ENCODE results near the gene RPS16. TPM values are rescaled to one million over a fixed set of nuclear protein-coding genes. Genes with fewer than 3 reads are reported as not detected.
A peak's percentile ranks its signal among the peaks of the same experiment; 100 is the strongest.

Gene RPS16
- total RNA-seq, 2 experiments from 2014 or later, result 3,146 to 3,331 TPM

DNA sequence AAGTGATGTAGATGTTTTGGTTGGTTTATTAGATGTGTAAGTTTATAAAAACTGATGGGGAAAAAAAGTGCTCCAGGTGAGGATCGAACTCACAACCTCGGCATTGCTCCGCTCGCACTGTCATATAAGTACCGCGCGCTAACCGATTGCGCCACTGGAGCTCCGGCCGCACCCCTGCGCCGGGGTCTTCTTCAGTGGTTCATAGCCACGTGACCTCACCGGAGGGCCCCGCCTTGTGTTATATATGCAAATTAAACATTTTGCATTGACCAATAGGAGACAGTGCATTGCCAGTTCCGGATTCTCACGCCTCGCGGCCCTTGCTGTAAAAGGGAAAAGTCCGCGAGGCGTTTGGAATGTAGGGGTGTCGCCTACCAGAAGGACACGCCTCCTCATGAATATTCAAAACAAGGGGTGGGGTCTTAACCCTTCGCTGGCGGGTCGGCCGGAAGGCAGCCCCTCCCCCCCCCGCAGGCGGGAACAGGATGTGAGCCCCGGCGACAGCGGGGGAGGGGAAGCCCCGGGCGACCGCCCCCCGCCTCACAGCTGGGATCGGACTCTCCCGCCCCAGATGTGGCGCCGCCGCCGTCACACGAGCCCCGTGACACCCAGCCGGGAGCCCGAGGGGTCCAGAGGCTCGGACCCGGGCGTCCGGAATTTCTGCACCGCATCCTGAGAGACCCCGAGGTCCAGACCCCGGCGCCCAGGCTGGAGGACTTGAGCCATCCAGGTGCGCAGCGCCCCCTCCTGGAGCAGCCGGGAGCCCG is 23.5 kb downstream of the RPS16 start, which contains the start of gene PLEKHG2:
PLEKHG2 (plus strand) TSS at position 570 of the 767 bp plus-strand sequence. CDS start 1,418 bp downstream, outside the sequence.
- H3K27ac Mint-ChIP-seq, result peak within 1 kb of the TSS; percentile 92
- no peaks in the 10 kb centered on the region for H3K9me3 Mint-ChIP-seq (ENCODE audit: low read depth)
- H3K4me3 Mint-ChIP-seq, result peak within 1 kb of the TSS; percentile 73
- H3K36me3 Mint-ChIP-seq (ENCODE audit: low read depth), result peaks cover 36% of the 10 kb centered on the region
- peak; percentile 98 for DNase-seq
- H3K4me1 Mint-ChIP-seq, result peaks cover 32% of the 10 kb centered on the region
- ChIA-PET CTCF (interaction anchor here (0.6 to 2.3 kb wide), 13 partner anchors 10 to 84 kb away, joined by 3 to 79 read pairs (median 7); partner anchors contain the start of genes MED29, PAF1 and RPS16), POLR2A (interaction anchor here (0.7 to 2.3 kb wide), 6 partner anchors 10 to 24 kb away, joined by 3 to 22 read pairs (median 8); partner anchors contain the start of genes MED29, PAF1 and RPS16)
- peak; percentile 73 for ATAC-seq
- H3K27me3 Mint-ChIP-seq, result no peaks in the 10 kb centered on the region
- intact Hi-C loops (cut with DNase I, micrococcal nuclease), result loop anchor here (1.0 to 2.0 kb wide), 17 partner anchors 10 to 561 kb away; partner anchors contain the start of genes MED29 (in 2 of the 2), PAF1 (in 2 of the 2), SAMD4B (in 2 of the 2) and EID2 (in 1 of the 2)

DNA sequence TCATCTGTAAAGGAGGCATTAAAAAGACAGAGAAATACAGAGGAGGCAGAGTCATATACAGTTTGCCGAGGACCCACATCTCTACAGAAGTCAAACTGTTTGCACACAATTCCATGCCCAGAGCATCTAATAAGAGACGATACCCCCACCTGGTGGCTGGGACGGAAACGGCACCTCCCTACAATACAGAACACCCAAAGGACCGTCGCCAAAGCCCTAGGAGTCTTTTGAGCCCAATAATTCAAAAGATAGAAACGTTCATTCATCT is 24.0 kb downstream of the RPS16 start:
- ATAC-seq, result peak; percentile 56
- intact Hi-C loops (cut with DNase I, micrococcal nuclease), result loop anchor here (1.0 to 2.0 kb wide), 18 partner anchors 9 to 560 kb away; partner anchors contain the start of genes MED29 (in 2 of the 2), PAF1 (in 2 of the 2), SAMD4B (in 2 of the 2) and EID2 (in 1 of the 2)
- peaks cover 41% of the 10 kb centered on the region for H3K36me3 Mint-ChIP-seq (ENCODE audit: low read depth)

DNA sequence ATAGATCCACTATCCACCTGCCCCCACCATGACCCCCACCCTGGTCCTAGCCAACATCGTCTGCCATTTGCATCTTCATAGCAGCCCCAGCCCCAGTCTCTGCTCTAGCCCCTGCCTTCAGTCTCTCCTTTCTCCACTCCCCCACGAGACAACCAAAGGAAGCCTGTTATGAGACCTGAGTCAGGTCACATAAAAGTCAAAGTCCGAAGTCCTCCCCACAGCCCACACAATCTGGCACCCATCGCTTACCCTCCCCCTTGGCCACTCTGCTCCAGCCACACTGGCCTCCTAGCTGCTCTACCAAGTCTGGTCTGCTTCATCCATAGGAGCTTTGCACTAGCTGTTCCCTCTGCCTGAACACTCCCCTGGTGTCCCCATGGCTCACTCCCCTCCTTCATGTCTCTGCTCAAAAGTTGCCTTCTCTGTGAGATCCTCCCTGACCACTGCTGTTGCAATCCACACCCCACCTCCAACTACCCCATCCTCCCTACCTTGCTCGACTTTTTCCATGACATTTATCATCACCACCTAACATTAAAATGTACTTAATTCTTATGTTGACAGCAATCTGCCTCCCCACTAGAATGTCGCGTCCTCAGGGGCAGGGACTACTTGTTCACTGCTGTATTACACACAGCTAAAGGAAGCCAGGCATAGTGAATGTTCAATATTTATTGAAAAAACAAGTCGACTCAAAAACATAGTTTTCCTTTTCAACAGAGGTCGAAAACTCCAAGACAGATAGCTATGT is 24.5 kb downstream of the RPS16 start:
- CTCF ChIA-PET, result interaction anchor here (0.8 to 2.3 kb wide), 14 partner anchors 9 to 123 kb away, joined by 3 to 79 read pairs (median 6); partner anchors contain the start of genes MED29, PAF1 and RPS16
- ATAC-seq (no peak), DNase-seq (peak; percentile 41)
- peak overlapping the region; percentile 92 for H3K27ac Mint-ChIP-seq
- peak overlapping the region; percentile 73 for H3K4me3 Mint-ChIP-seq
- H3K9me3 Mint-ChIP-seq (ENCODE audit: low read depth), result no peaks in the 10 kb centered on the region
- H3K4me1 Mint-ChIP-seq, result peaks cover 32% of the 10 kb centered on the region
- POLR2A ChIA-PET, result interaction anchor here (0.7 to 2.3 kb wide), 7 partner anchors 9 to 25 kb away, joined by 3 to 22 read pairs (median 4); partner anchors contain the start of genes MED29, PAF1 and RPS16
- intact Hi-C loops (cut with DNase I, micrococcal nuclease), result loop anchor here in 1 of 2 experiments (1.0 kb wide), 1 partner anchor 380 kb away; no protein-coding TSS in a partner anchor
- no peaks in the 10 kb centered on the region for H3K27me3 Mint-ChIP-seq
- peaks cover 42% of the 10 kb centered on the region for H3K36me3 Mint-ChIP-seq (ENCODE audit: low read depth)

More for the DNA sequence above, 24.0 kb downstream of the RPS16 start:
- H3K27ac Mint-ChIP-seq, result peak overlapping the region; percentile 92
- POLR2A ChIA-PET, result interaction anchor here (0.7 to 2.3 kb wide), 7 partner anchors 10 to 24 kb away, joined by 3 to 22 read pairs (median 4); partner anchors contain the start of genes MED29, PAF1 and RPS16
- peaks cover 32% of the 10 kb centered on the region for H3K4me1 Mint-ChIP-seq
- no peaks in the 10 kb centered on the region for H3K27me3 Mint-ChIP-seq
- H3K9me3 Mint-ChIP-seq (ENCODE audit: low read depth), result no peaks in the 10 kb centered on the region
- H3K4me3 Mint-ChIP-seq, result peak overlapping the region; percentile 73
- DNase-seq, result peak; percentile 95
- CTCF ChIA-PET, result interaction anchor here (0.8 to 2.3 kb wide), 15 partner anchors 10 to 122 kb away, joined by 3 to 79 read pairs (median 5); partner anchors contain the start of genes MED29, PAF1 and RPS16

DNA sequence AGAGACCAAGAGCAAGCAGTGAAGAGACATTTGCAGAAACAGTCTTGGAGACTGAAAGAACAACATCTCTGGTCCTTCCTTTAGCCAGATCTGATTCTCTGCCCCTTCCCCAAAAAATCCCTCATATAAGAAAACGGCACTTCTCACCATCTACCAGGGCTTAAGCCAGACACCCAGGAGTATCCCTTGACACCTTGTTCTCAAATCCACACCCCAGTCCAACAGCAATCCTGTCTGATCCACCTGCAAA is 25.0 kb downstream of the RPS16 start:
- H3K9me3 Mint-ChIP-seq (ENCODE audit: low read depth), result no peaks in the 10 kb centered on the region
- ChIA-PET CTCF (interaction anchor here (1.0 to 2.3 kb wide), 5 partner anchors 9 to 22 kb away, joined by 4 to 79 read pairs (median 26); partner anchors contain the start of genes MED29 and PAF1), POLR2A (interaction anchor here (0.9 to 2.3 kb wide), 5 partner anchors 9 to 25 kb away, joined by 4 to 22 read pairs (median 13); partner anchors contain the start of genes MED29, PAF1 and RPS16)
- DNase-seq (no peak), ATAC-seq (no peak)
- peaks cover 34% of the 10 kb centered on the region for H3K4me1 Mint-ChIP-seq
- intact Hi-C loops (cut with DNase I, micrococcal nuclease), result loop anchor here in 1 of 2 experiments (1.0 kb wide), 1 partner anchor 379 kb away; no protein-coding TSS in a partner anchor
- no peaks in the 10 kb centered on the region for H3K27me3 Mint-ChIP-seq
- peak overlapping the region; percentile 73 for H3K4me3 Mint-ChIP-seq
- H3K27ac Mint-ChIP-seq, result peak overlapping the region; percentile 92
- H3K36me3 Mint-ChIP-seq (ENCODE audit: low read depth), result peaks cover 42% of the 10 kb centered on the region

DNA sequence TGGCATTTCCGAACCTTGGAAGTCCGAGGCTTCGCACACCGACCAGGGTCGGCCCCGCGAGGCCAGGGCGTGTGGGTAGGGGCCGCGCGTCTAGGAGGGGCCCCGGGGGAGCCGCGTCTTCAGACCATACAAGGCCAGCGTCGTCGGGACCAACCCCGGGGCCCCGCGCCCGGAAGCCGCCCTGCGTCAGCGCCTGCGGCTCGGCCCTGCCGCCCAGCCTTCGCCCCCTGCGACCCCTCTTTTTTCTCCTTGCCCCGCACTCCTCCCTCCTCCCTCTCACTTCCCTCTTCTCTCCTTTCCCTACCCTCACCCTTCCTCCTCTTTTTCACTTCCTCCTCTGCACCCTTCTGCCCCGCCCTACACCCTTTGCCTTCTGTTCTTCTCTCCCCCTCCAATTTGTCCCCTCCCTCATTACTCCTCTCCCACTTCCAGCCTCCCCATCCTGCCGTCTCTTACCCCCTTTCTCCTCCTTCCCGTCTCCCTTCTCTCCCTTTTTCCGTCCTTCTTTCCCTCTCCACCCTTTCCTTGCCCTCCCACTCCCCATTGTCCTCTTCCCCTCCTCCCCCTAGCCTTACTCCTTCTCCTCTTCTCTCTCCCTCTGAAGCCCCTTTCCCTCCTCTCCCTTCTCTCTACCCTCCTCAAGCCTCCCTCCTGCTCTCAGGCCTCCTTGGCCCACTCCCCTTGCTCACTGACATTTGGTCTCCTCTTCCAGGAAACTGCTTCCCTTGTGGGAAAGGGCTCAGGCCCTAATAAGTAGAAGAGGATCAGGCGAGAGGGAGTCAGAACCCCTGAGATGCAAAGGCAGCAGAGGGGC is 25.5 kb downstream of the RPS16 start:
- CTCF ChIA-PET, result no interaction called here
- intact Hi-C loops (cut with DNase I, micrococcal nuclease), result no loop called here
- Mint-ChIP-seq H3K36me3 (ENCODE audit: low read depth) (peaks cover 42% of the 10 kb centered on the region), H3K4me3 (peak overlapping the region; percentile 73), H3K4me1 (peaks cover 38% of the 10 kb centered on the region), H3K27ac (peak overlapping the region; percentile 92), H3K9me3 (ENCODE audit: low read depth) (no peaks in the 10 kb centered on the region), H3K27me3 (no peaks in the 10 kb centered on the region)
- peak; percentile 83 for DNase-seq
- POLR2A ChIA-PET, result interaction anchor here (4.0 kb wide), 1 partner anchor 12 kb away, joined by 42 read pairs; no protein-coding TSS in a partner anchor
- ATAC-seq, result peak; percentile 18

DNA sequence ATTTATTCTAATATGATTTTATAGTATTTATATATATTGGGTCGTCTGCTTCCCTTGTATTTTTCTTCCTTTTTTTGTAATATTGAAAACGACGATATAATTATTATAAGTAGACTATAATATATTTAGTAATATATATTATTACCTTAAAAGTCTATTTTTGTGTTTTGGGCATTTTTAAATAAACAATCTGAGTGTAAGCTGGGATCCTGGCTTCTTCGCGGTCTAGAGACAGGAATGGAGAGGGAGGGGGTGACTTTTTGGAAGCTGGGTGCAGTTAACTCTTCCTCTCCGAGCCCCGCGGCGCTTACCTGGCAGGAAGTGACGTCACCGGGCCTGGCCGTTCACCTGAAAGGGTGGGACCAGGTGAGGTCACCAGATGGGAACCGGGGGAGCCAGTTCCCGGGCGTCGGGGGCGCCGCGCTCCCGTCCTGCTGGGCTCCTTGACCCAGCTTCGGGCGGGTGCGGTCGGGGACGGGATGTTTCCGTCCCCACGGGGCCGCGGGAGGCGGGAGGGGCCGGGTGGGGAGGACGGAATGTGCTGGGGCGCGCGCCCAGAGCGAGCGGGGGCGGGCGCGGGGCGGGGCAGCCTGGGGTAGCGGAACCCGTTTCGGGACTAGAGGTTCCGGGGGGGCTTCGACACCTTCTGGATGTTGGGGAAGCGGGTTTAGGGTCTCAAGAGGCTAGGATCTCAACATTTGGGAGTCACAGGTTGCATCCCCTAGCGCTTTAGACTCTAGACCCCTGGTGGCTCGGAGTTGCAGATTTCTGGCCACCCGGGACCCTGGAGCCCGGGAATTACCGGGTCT is 26.3 kb downstream of the RPS16 start:
- peak overlapping the region; percentile 73 for H3K4me3 Mint-ChIP-seq
- H3K36me3 Mint-ChIP-seq (ENCODE audit: low read depth), result peaks cover 39% of the 10 kb centered on the region
- intact Hi-C loops (cut with DNase I, micrococcal nuclease), result loop anchor here in 1 of 2 experiments (10.0 kb wide), 1 partner anchor 1205 kb away; no protein-coding TSS in a partner anchor

DNA sequence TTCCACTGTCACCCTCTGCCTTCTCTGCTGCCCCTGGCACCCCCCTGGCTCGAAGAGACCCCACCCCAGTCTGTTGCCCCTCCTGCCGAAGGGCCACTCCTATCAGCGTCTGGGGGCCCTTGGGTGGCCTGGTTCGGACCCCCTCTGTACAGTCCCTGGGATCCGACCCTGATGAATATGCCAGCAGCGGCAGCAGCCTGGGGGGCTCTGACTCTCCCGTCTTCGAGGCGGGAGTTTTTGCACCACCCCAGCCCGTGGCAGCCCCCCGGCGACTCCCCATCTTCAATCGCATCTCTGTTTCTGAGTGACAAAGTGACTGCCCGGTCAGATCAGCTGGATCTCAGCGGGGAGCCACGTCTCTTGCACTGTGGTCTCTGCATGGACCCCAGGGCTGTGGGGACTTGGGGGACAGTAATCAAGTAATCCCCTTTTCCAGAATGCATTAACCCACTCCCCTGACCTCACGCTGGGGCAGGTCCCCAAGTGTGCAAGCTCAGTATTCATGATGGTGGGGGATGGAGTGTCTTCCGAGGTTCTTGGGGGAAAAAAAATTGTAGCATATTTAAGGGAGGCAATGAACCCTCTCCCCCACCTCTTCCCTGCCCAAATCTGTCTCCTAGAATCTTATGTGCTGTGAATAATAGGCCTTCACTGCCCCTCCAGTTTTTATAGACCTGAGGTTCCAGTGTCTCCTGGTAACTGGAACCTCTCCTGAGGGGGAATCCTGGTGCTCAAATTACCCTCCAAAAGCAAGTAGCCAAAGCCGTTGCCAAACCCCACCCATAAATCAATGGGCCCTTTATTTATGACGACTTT is 27.1 kb downstream of the RPS16 start:
- H3K9me3 Mint-ChIP-seq (ENCODE audit: low read depth), result no peaks in the 10 kb centered on the region
- intact Hi-C loops (cut with DNase I, micrococcal nuclease), result loop anchor here in 1 of 2 experiments (10.0 kb wide), 1 partner anchor 1206 kb away; no protein-coding TSS in a partner anchor

More for the DNA sequence above, 26.3 kb downstream of the RPS16 start:
- ChIA-PET POLR2A (interaction anchor here (1.2 to 4.0 kb wide), 2 partner anchors 12 to 18 kb away, joined by 4 to 42 read pairs; no protein-coding TSS in a partner anchor), CTCF (interaction anchor here (0.6 to 5.9 kb wide), 3 partner anchors 12 to 63 kb away, joined by 3 to 34 read pairs (median 21); partner anchors contain the start of genes MED29 and PAF1)
- DNase-seq (peak; percentile 93), ATAC-seq (peak; percentile 3)
- Mint-ChIP-seq H3K4me1 (peaks cover 40% of the 10 kb centered on the region), H3K27me3 (no peaks in the 10 kb centered on the region), H3K27ac (peak overlapping the region; percentile 92), H3K9me3 (ENCODE audit: low read depth) (no peaks in the 10 kb centered on the region)

GRCh38 chr19:39407660-39408391 is 27.9 kb downstream of the RPS16 start:
- Mint-ChIP-seq H3K4me1 (peaks cover 40% of the 10 kb centered on the region), H3K9me3 (ENCODE audit: low read depth) (no peaks in the 10 kb centered on the region), H3K36me3 (ENCODE audit: low read depth) (peaks cover 34% of the 10 kb centered on the region), H3K27ac (peak overlapping the region; percentile 96), H3K27me3 (no peaks in the 10 kb centered on the region), H3K4me3 (peak overlapping the region; percentile 73)
- ChIA-PET CTCF (interaction anchor here (0.7 to 5.9 kb wide), 4 partner anchors 10 to 57 kb away, joined by 3 to 34 read pairs (median 12); partner anchors contain the start of genes MED29 and PAF1), POLR2A (interaction anchor here (1.1 to 4.0 kb wide), 5 partner anchors 10 to 65 kb away, joined by 3 to 42 read pairs (median 11); partner anchors contain the start of genes MED29, PAF1, RPS16 and SAMD4B)
- intact Hi-C loops (cut with DNase I, micrococcal nuclease), result loop anchor here in 1 of 2 experiments (10.0 kb wide), 1 partner anchor 1207 kb away; no protein-coding TSS in a partner anchor
- DNase-seq, result peak; percentile 78
- no peak for ATAC-seq

More for the DNA sequence above, 27.1 kb downstream of the RPS16 start:
- Mint-ChIP-seq H3K27me3 (no peaks in the 10 kb centered on the region), H3K4me3 (peak overlapping the region; percentile 73), H3K36me3 (ENCODE audit: low read depth) (peaks cover 35% of the 10 kb centered on the region), H3K27ac (peak overlapping the region; percentile 96), H3K4me1 (peaks cover 40% of the 10 kb centered on the region)
- no peak for ATAC-seq
- ChIA-PET CTCF (interaction anchor here (0.6 to 5.9 kb wide), 5 partner anchors 11 to 62 kb away, joined by 3 to 34 read pairs (median 4); partner anchors contain the start of genes MED29 and PAF1), POLR2A (interaction anchor here (1.2 to 4.0 kb wide), 4 partner anchors 11 to 27 kb away, joined by 4 to 42 read pairs (median 11); partner anchors contain the start of genes MED29, PAF1 and RPS16)
- DNase-seq, result peak; percentile 47

Measured in activated CD4-positive, alpha-beta T cell treated with anti-CD3 and anti-CD28 coated beads for 36 hours (primary cell).